ENCODE results near the gene SLC2A5. TPM values are rescaled to one million over a fixed set of nuclear protein-coding genes. Genes with fewer than 3 reads are reported as not detected.

SLC2A5 gene
- total RNA-seq, 1 donor, result 63.8 TPM

Small RNA genes within 50 kb of the gene (small RNA-seq; reads per million reads assigned to genes)
- not detected for gene RF00424

Other genes starting within 250 kb of the SLC2A5 start
- 1,354 TPM for gene ENO1, start 190.9 kb downstream of the SLC2A5 start, total RNA-seq
- not detected for gene CA6, start 123.8 kb downstream of the SLC2A5 start, total RNA-seq
- gene SLC2A7, start 43.2 kb downstream of the SLC2A5 start, total RNA-seq, result not detected
- gene GPR157, start 59.5 kb upstream of the SLC2A5 start, total RNA-seq, result 3.2 TPM
- 22.9 TPM for gene H6PD, start 165.1 kb upstream of the SLC2A5 start, total RNA-seq
- gene SPSB1, start 223.3 kb upstream of the SLC2A5 start, total RNA-seq, result 1.6 TPM